Activated T-helper 2 cell treated with anti-CD3 and anti-CD28 coated beads, Interferon-gamma antibody, Interleukin-2, Interleukin-4, amounts not matched to agents 10 μg/mL and 5 μg/mL and 100 μg/mL, durations not matched to agents 14 hours and 24 hours and 36 hours (primary cell): ENCODE measurements around the gene PPP2R3A. TPM values are rescaled to one million over a fixed set of nuclear protein-coding genes. Genes with fewer than 3 reads are reported as not detected.
A peak's percentile ranks its signal among the peaks of the same experiment; 100 is the strongest.
"Not testable (repeated sequence)": the region's sequence is repeated elsewhere in the genome, so short reads cannot be mapped to it uniquely, and the experiment has no call there.

Source experiments
- DNase-seq: peaks from one replicate; pipeline ENCODE4 v3.0.0; 2021; ENCODE audit warnings: low spot score
- H3K27ac Mint-ChIP-seq: one replicate; pipeline ENCODE4 v1.8.0; 2021; ENCODE audit warnings: mixed read lengths
- H3K27me3 Mint-ChIP-seq: one replicate; pipeline ENCODE4 v1.8.0; 2021; ENCODE audit warnings: low read depth, mixed read lengths
- H3K36me3 Mint-ChIP-seq: one replicate; pipeline ENCODE4 v1.8.0; 2021; ENCODE audit warnings: low read depth, mixed read lengths
- H3K4me1 Mint-ChIP-seq: one replicate; pipeline ENCODE4 v1.8.0; 2021; ENCODE audit warnings: low read depth, mixed read lengths
- H3K4me3 Mint-ChIP-seq: one replicate; pipeline ENCODE4 v1.8.0; 2021; ENCODE audit warnings: low read depth, mild to moderate bottlenecking, moderate library complexity, mixed read lengths
- H3K9me3 Mint-ChIP-seq: one replicate; pipeline ENCODE4 v1.8.0; 2021; ENCODE audit warnings: mixed read lengths
- intact Hi-C: fragments of 100-400 bp; cut with micrococcal nuclease; formaldehyde crosslinking; loops from one replicate; pipeline ENCODE4 v1.15.1; 2023
- total RNA-seq: library from RNA; stranded (reverse); gene quantifications from 2 replicates; pipeline ENCODE4 v1.2.3, GENCODE V29; 2022

PPP2R3A gene
- total RNA-seq, 1 donor from 2014 or later: 0.09 TPM

- H3K27me3 Mint-ChIP-seq: no peaks in the 10 kb centered on the region
- H3K4me3 Mint-ChIP-seq: no peak overlapping the region
- H3K4me1 Mint-ChIP-seq: peaks cover 9% of the 10 kb centered on the region
- H3K27ac Mint-ChIP-seq: no peak overlapping the region
- H3K36me3 Mint-ChIP-seq: no peaks in the 10 kb centered on the region
- intact Hi-C loops: no loop called here
- DNase-seq: no peak
- H3K9me3 Mint-ChIP-seq: no peaks in the 10 kb centered on the region
Measured at GRCh38 chr3:136136454-136136853, 170.9 kb downstream of the PPP2R3A start.

GRCh38 chr3:136141291-136141785 lies 175.8 kb downstream of the PPP2R3A start:
- H3K4me1 Mint-ChIP-seq: peaks cover 6% of the 10 kb centered on the region
- no peak overlapping the region for H3K27ac Mint-ChIP-seq
- H3K36me3 Mint-ChIP-seq: peaks cover 10% of the 10 kb centered on the region
- no peak overlapping the region for H3K4me3 Mint-ChIP-seq
- no peak for DNase-seq
- no peaks in the 10 kb centered on the region for H3K27me3 Mint-ChIP-seq
- intact Hi-C loops: no loop called here
- H3K9me3 Mint-ChIP-seq: no peaks in the 10 kb centered on the region

- H3K4me1 Mint-ChIP-seq: peaks cover 6% of the 10 kb centered on the region
- H3K4me3 Mint-ChIP-seq: no peak overlapping the region
- peaks cover 10% of the 10 kb centered on the region for H3K36me3 Mint-ChIP-seq
- no peak for DNase-seq
- no peak overlapping the region for H3K27ac Mint-ChIP-seq
- no peaks in the 10 kb centered on the region for H3K9me3 Mint-ChIP-seq
- no peaks in the 10 kb centered on the region for H3K27me3 Mint-ChIP-seq
- intact Hi-C loops: no loop called here
Measured at GRCh38 chr3:136141891-136142290, 176.4 kb downstream of the PPP2R3A start.

GRCh38 chr3:136142592-136142991 lies 177.1 kb downstream of the PPP2R3A start:
- Mint-ChIP-seq H3K36me3 (peaks cover 14% of the 10 kb centered on the region), H3K27me3 (no peaks in the 10 kb centered on the region), H3K27ac (no peak overlapping the region), H3K4me3 (no peak overlapping the region), H3K9me3 (no peaks in the 10 kb centered on the region), H3K4me1 (peaks cover 6% of the 10 kb centered on the region)
- no peak for DNase-seq
- intact Hi-C loops: no loop called here

GRCh38 chr3:136144397-136144796 lies 178.9 kb downstream of the PPP2R3A start:
- intact Hi-C loops, DNase-seq, H3K4me3 Mint-ChIP-seq, H3K9me3 Mint-ChIP-seq, H3K27me3 Mint-ChIP-seq, H3K27ac Mint-ChIP-seq: not testable (repeated sequence)
- Mint-ChIP-seq H3K4me1 (peaks cover 17% of the 10 kb centered on the region), H3K36me3 (peaks cover 25% of the 10 kb centered on the region)

GRCh38 chr3:136146981-136147729 lies 181.6 kb downstream of the PPP2R3A start:
- intact Hi-C loops: no loop called here
- Mint-ChIP-seq H3K4me3 (no peak overlapping the region), H3K27me3 (no peaks in the 10 kb centered on the region), H3K9me3 (no peaks in the 10 kb centered on the region), H3K4me1 (peaks cover 29% of the 10 kb centered on the region), H3K27ac (no peak overlapping the region), H3K36me3 (peaks cover 50% of the 10 kb centered on the region)
- DNase-seq: no peak

- no peaks in the 10 kb centered on the region for H3K9me3 Mint-ChIP-seq
- no peak overlapping the region for H3K4me3 Mint-ChIP-seq
- no peak for DNase-seq
- intact Hi-C loops: loop anchor here (5.0 kb wide), 1 partner anchor 43 kb away; no protein-coding TSS in a partner anchor
- H3K36me3 Mint-ChIP-seq: peaks cover 54% of the 10 kb centered on the region
- peaks cover 42% of the 10 kb centered on the region for H3K4me1 Mint-ChIP-seq
- H3K27ac Mint-ChIP-seq: peak overlapping the region; percentile 5
- H3K27me3 Mint-ChIP-seq: no peaks in the 10 kb centered on the region
Measured at GRCh38 chr3:136149667-136150066, 184.1 kb downstream of the PPP2R3A start.

GRCh38 chr3:136151219-136151618 lies 185.7 kb downstream of the PPP2R3A start:
- Mint-ChIP-seq H3K27me3 (no peaks in the 10 kb centered on the region), H3K9me3 (no peaks in the 10 kb centered on the region), H3K27ac (no peak overlapping the region), H3K4me3 (no peak overlapping the region), H3K36me3 (peaks cover 49% of the 10 kb centered on the region), H3K4me1 (peaks cover 50% of the 10 kb centered on the region)
- intact Hi-C loops: loop anchor here (5.0 kb wide), 1 partner anchor 41 kb away; no protein-coding TSS in a partner anchor
- no peak for DNase-seq

GRCh38 chr3:136152176-136152843 lies 186.8 kb downstream of the PPP2R3A start:
- no peak for DNase-seq
- Mint-ChIP-seq H3K9me3 (no peaks in the 10 kb centered on the region), H3K36me3 (peaks cover 45% of the 10 kb centered on the region), H3K4me1 (peaks cover 51% of the 10 kb centered on the region), H3K4me3 (no peak overlapping the region), H3K27me3 (no peaks in the 10 kb centered on the region), H3K27ac (peak overlapping the region; percentile 19)
- intact Hi-C loops: loop anchor here (5.0 kb wide), 1 partner anchor 40 kb away; no protein-coding TSS in a partner anchor

GRCh38 chr3:136152963-136153362 lies 187.4 kb downstream of the PPP2R3A start:
- Mint-ChIP-seq H3K9me3 (no peaks in the 10 kb centered on the region), H3K27ac (no peak overlapping the region), H3K4me1 (peaks cover 49% of the 10 kb centered on the region), H3K4me3 (no peak overlapping the region), H3K27me3 (no peaks in the 10 kb centered on the region), H3K36me3 (peaks cover 41% of the 10 kb centered on the region)
- DNase-seq: no peak
- intact Hi-C loops: loop anchor here (5.0 kb wide), 1 partner anchor 39 kb away; no protein-coding TSS in a partner anchor

GRCh38 chr3:136161516-136161915 lies 196.0 kb downstream of the PPP2R3A start:
- DNase-seq: no peak
- intact Hi-C loops: no loop called here
- Mint-ChIP-seq H3K4me1 (peaks cover 17% of the 10 kb centered on the region), H3K27me3 (no peaks in the 10 kb centered on the region), H3K4me3 (no peak overlapping the region), H3K27ac (no peak overlapping the region), H3K36me3 (peaks cover 31% of the 10 kb centered on the region), H3K9me3 (no peaks in the 10 kb centered on the region)

- no peaks in the 10 kb centered on the region for H3K9me3 Mint-ChIP-seq
- intact Hi-C loops: no loop called here
- H3K36me3 Mint-ChIP-seq: peaks cover 36% of the 10 kb centered on the region
- no peaks in the 10 kb centered on the region for H3K27me3 Mint-ChIP-seq
- no peak overlapping the region for H3K4me3 Mint-ChIP-seq
- peaks cover 19% of the 10 kb centered on the region for H3K4me1 Mint-ChIP-seq
- no peak for DNase-seq
- H3K27ac Mint-ChIP-seq: no peak overlapping the region
Measured at GRCh38 chr3:136162322-136162721, 196.8 kb downstream of the PPP2R3A start.

GRCh38 chr3:136163607-136164006 lies 198.1 kb downstream of the PPP2R3A start:
- H3K27ac Mint-ChIP-seq, intact Hi-C loops, H3K9me3 Mint-ChIP-seq, H3K4me3 Mint-ChIP-seq, H3K27me3 Mint-ChIP-seq, DNase-seq: not testable (repeated sequence)
- Mint-ChIP-seq H3K36me3 (peaks cover 40% of the 10 kb centered on the region), H3K4me1 (peaks cover 17% of the 10 kb centered on the region)
